Neural crest cell (in vitro differentiated cells): ENCODE data around the gene ZCCHC3. TPM values are rescaled to one million over a fixed set of nuclear protein-coding genes. Genes with fewer than 3 reads are reported as not detected.

Experiments used
- DNase-seq: peaks from one replicate; pipeline ENCODE4 v3.0.0; 2021; ENCODE audit warnings: low read depth, mixed read lengths, low spot score
- H3K27ac Mint-ChIP-seq: one replicate; pipeline ENCODE4 v1.8.0; 2021; ENCODE audit warnings: mild to moderate bottlenecking, mixed read lengths; ENCODE audit not compliant: unreplicated experiment
- H3K27me3 Mint-ChIP-seq: 2 replicates; pipeline ENCODE4 v1.8.0; 2021; ENCODE audit warnings: low read depth, mild to moderate bottlenecking, mixed read lengths
- H3K36me3 Mint-ChIP-seq: 2 replicates; pipeline ENCODE4 v1.8.0; 2021; ENCODE audit warnings: low read depth, mild to moderate bottlenecking, mixed read lengths
- H3K4me1 Mint-ChIP-seq: 2 replicates; pipeline ENCODE4 v1.8.0; 2021; ENCODE audit warnings: mixed read lengths
- H3K4me3 Mint-ChIP-seq: one replicate; pipeline ENCODE4 v1.8.0; 2021; ENCODE audit warnings: mild to moderate bottlenecking, mixed read lengths
- H3K9me3 Mint-ChIP-seq: 2 replicates; pipeline ENCODE4 v1.8.0; 2021; ENCODE audit warnings: mixed read lengths
- total RNA-seq: library from RNA; stranded (reverse); gene quantifications from 2 replicates; pipeline ENCODE4 v1.2.1, GENCODE V29; 2021
- TF ChIP-seq, protein P1 (sequence below): fragments of 200-600 bp; sonication (generic); conservative IDR thresholded peaks from 2 replicates; pipeline ENCODE4 v1.5.0; 2021; ENCODE audit warnings: antibody characterized with exemption, mild to moderate bottlenecking

Gene ZCCHC3
- total RNA-seq, 1 donor from 2014 or later, result 59.2 TPM

DNA sequence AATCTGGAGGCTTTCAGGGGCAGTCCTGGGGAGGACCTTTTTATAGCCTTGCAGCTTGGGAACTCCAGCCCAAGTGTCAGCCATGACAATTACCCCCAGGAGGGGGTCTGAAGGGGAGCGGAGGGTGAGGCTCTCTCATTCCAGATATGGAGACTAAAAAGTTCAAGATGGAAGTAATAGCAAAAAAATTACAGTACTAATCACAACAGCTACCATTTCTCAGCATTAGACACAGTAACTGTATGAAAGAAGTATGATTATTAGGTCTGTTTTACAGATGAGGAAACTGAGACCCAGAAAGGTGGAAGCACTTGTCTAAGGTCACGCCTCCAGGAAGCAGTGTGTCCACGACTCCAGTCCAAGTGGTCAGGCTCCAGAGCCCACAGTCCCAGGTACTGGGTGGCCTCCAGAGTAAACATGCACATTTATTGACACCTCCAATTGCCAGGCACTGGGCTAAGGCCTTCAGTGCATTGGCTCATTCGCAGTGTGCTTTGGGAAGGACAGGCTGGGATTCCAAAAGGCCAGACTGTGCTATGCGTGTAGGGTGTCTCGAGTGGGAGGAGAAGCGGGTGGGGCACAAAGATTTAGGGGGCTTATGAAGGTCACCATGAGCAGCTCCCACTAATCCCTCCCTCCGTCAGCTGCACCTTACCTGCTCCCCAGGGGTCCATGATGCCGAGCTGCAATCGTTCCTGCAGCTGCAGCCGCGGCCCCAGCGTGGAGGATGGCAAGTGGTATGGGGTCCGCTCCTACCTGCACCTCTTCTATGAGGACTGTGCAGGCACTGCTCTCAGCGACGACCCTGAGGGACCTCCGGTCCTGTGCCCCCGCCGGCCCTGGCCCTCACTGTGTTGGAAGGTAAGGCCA, 51.8 kb downstream of the ZCCHC3 start:
- TF ChIP-seq, protein P1, sequence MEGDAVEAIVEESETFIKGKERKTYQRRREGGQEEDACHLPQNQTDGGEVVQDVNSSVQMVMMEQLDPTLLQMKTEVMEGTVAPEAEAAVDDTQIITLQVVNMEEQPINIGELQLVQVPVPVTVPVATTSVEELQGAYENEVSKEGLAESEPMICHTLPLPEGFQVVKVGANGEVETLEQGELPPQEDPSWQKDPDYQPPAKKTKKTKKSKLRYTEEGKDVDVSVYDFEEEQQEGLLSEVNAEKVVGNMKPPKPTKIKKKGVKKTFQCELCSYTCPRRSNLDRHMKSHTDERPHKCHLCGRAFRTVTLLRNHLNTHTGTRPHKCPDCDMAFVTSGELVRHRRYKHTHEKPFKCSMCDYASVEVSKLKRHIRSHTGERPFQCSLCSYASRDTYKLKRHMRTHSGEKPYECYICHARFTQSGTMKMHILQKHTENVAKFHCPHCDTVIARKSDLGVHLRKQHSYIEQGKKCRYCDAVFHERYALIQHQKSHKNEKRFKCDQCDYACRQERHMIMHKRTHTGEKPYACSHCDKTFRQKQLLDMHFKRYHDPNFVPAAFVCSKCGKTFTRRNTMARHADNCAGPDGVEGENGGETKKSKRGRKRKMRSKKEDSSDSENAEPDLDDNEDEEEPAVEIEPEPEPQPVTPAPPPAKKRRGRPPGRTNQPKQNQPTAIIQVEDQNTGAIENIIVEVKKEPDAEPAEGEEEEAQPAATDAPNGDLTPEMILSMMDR, result no peak
- no peaks in the 10 kb centered on the region for H3K9me3 Mint-ChIP-seq
- peaks cover 17% of the 10 kb centered on the region for H3K4me1 Mint-ChIP-seq
- DNase-seq, result no peak
- no peaks in the 10 kb centered on the region for H3K27me3 Mint-ChIP-seq
- peak overlapping the region; percentile 85 for H3K4me3 Mint-ChIP-seq
- no peaks in the 10 kb centered on the region for H3K36me3 Mint-ChIP-seq
- H3K27ac Mint-ChIP-seq, result no peak overlapping the region

Other genes starting within 250 kb of the ZCCHC3 start
- not detected in 2 replicates for gene DEFB125, start 209.9 kb upstream of the ZCCHC3 start, total RNA-seq
- not detected in 2 replicates for gene DEFB126, start 155.0 kb upstream of the ZCCHC3 start, total RNA-seq
- gene DEFB127, start 140.1 kb upstream of the ZCCHC3 start, total RNA-seq, result not detected in 2 replicates
- not detected in 2 replicates for gene DEFB128, start 107.9 kb upstream of the ZCCHC3 start, total RNA-seq
- gene DEFB129, start 70.3 kb upstream of the ZCCHC3 start, total RNA-seq, result not detected in 2 replicates
- gene DEFB132, start 39.8 kb upstream of the ZCCHC3 start, total RNA-seq, result not detected in 2 replicates
- gene C20orf96, start 6.8 kb upstream of the ZCCHC3 start, total RNA-seq, result 34.0 and 40.8 TPM in 2 replicates
- 88.7 and 88.8 TPM in 2 replicates for gene SOX12, start 28.0 kb downstream of the ZCCHC3 start, total RNA-seq
- 42.0 and 44.4 TPM in 2 replicates for gene NRSN2, start 49.5 kb downstream of the ZCCHC3 start, total RNA-seq
- gene TRIB3, start 83.2 kb downstream of the ZCCHC3 start, total RNA-seq, result 12.5 and 14.4 TPM in 2 replicates
- 62.4 and 65.2 TPM in 2 replicates for gene RBCK1, start 110.7 kb downstream of the ZCCHC3 start, total RNA-seq
- gene TBC1D20, start 165.0 kb downstream of the ZCCHC3 start, total RNA-seq, result 30.4 and 33.3 TPM in 2 replicates
- gene CSNK2A1, start 246.2 kb downstream of the ZCCHC3 start, total RNA-seq, result 207 and 227 TPM in 2 replicates